HCT116 (cell line): ENCODE data around the gene LY6G6F. TPM values are rescaled to one million over a fixed set of nuclear protein-coding genes. Genes with fewer than 3 reads are reported as not detected.

Experiments used
- ATAC-seq: fragments of 200-7000 bp; cut with Tn5 transposase; 2 replicates; pipeline ENCODE4 v1.9.1; 2020; ENCODE audit warnings: mild to moderate bottlenecking, moderate library complexity
- BruUV-seq: library from RNA; stranded (reverse); fragments of 400-500 nt; replicated peaks from 2 replicates; lab custom pipeline; 2021; lab: Mats Ljungman, UMichigan
- CTCF ChIA-PET: fragments of 300-600 bp; sonication (Branson Sonifier 250); formaldehyde crosslinking; loops from one replicate; lab custom pipeline; 2021; ENCODE audit warnings: antibody characterized with exemption; lab: Charles Lee
- POLR2A ChIA-PET: fragments of 300-600, 350-600 bp; sonication (Branson Sonifier 250); formaldehyde crosslinking; loops from one replicate; lab custom pipeline; 2021; ENCODE audit warnings: antibody characterized with exemption; lab: Charles Lee
- RAD21 ChIA-PET, 2 experiments: fragments of 300-600 bp; sonication (Branson Sonifier 250); formaldehyde crosslinking; loops; one replicate each; lab custom pipeline; 2023; ENCODE audit warnings: low total read pairs in 2 of 2; ENCODE audit not compliant: uncharacterized antibody in 2 of 2, unreplicated experiment in 2 of 2, low non-redundant PET in 1 of 2; lab: Charles Lee
- DNase-seq: peaks from one replicate; pipeline ENCODE4 v3.0.0-alpha.2; 2010; ENCODE audit warnings: low read depth, low spot score
- H2AFZ ChIP-seq: fragments of 200-600 bp; shearing (Covaris generic), sonication (generic); 2 replicates; pipeline ENCODE4 v1.6.1; 2017; ENCODE audit warnings: low read depth, mixed run types, mixed read lengths, antibody characterized with exemption, low read length; ENCODE audit not compliant: poor library complexity, severe bottlenecking
- H3K27ac ChIP-seq: 2 replicates; pipeline ENCODE4 v1.5.1; 2012; ENCODE audit warnings: low read depth, low read length
- H3K27me3 ChIP-seq: fragments of 200-600 bp; sonication (generic); 2 replicates; pipeline ENCODE4 v1.6.1; 2016; ENCODE audit warnings: mixed run types, low read length, mixed read lengths; ENCODE audit not compliant: insufficient read depth
- H3K36me3 ChIP-seq, 2 experiments: fragments of 200-500 bp in 1 of 2; fragments of 200-600 bp in 1 of 2; sonication (Bioruptor generic) in 1 of 2; sonication (generic) in 1 of 2; 2 replicates each; pipeline versions ENCODE4 v1.5.1 to v1.6.1; 2014 to 2016; ENCODE audit warnings: low read length in 2 of 2, inconsistent platforms in 1 of 2, mixed read lengths in 1 of 2, mixed run types in 1 of 2; ENCODE audit not compliant: insufficient read depth in 2 of 2, control insufficient read depth in 1 of 2
- H3K4me1 ChIP-seq, 2 experiments: fragments of 200-600 bp in 1 of 2; sonication (generic) in 1 of 2; 2 replicates each; pipeline versions ENCODE4 v1.5.1 to v1.6.1; 2012 to 2017; ENCODE audit warnings: low read length in 2 of 2, inconsistent platforms in 1 of 2, mild to moderate bottlenecking in 1 of 2, mixed read lengths in 1 of 2, mixed run types in 1 of 2, moderate library complexity in 1 of 2; ENCODE audit not compliant: insufficient read depth in 2 of 2, control insufficient read depth in 1 of 2
- H3K4me2 ChIP-seq: fragments of 200-600 bp; sonication (generic); 2 replicates; pipeline ENCODE4 v1.6.1; 2017; ENCODE audit warnings: mixed run types, low read length, mixed read lengths
- H3K4me3 ChIP-seq, 2 experiments: fragments of 200-600 bp in 1 of 2; sonication (generic) in 1 of 2; replicated peaks in 1 of 2; 2 replicates each; pipeline ENCODE4 v1.5.1; 2011 to 2016; ENCODE audit warnings: low read length in 2 of 2, control low read depth in 1 of 2, low read depth in 1 of 2, mild to moderate bottlenecking in 1 of 2, mixed read lengths in 1 of 2, mixed run types in 1 of 2
- H3K79me2 ChIP-seq: fragments of 200-600 bp; sonication (generic); 2 replicates; pipeline ENCODE4 v1.6.1; 2017; ENCODE audit warnings: mild to moderate bottlenecking, mixed run types, low read length, moderate library complexity, mixed read lengths; ENCODE audit not compliant: insufficient read depth
- H3K9ac ChIP-seq: fragments of 200-600 bp; sonication (generic); 2 replicates; pipeline ENCODE4 v1.6.1; 2016; ENCODE audit warnings: low read length, mixed read lengths
- H3K9me2 ChIP-seq: fragments of 200-600 bp; sonication (generic), shearing (Covaris generic); 2 replicates; pipeline ENCODE4 v1.6.1; 2017; ENCODE audit warnings: mixed run types, mild to moderate bottlenecking, moderate library complexity; ENCODE audit not compliant: insufficient read depth
- H3K9me3 ChIP-seq, 2 experiments: fragments of 200-500 bp in 1 of 2; fragments of 200-600 bp in 1 of 2; sonication (Bioruptor generic) in 1 of 2; sonication (generic) in 1 of 2; 2 replicates each; pipeline ENCODE4 v1.6.1; 2014 to 2017; ENCODE audit warnings: low read length in 2 of 2, mixed read lengths in 2 of 2, inconsistent platforms in 1 of 2, low read depth in 1 of 2, mild to moderate bottlenecking in 1 of 2, mixed run types in 1 of 2, moderate library complexity in 1 of 2; ENCODE audit not compliant: control insufficient read depth in 1 of 2, insufficient read depth in 1 of 2
- H4K20me1 ChIP-seq: fragments of 200-600 bp; sonication (generic), shearing (Covaris generic); 2 replicates; pipeline ENCODE4 v1.6.1; 2017; ENCODE audit warnings: mixed run types, mild to moderate bottlenecking, moderate library complexity; ENCODE audit not compliant: insufficient read depth
- ATF3 ChIP-seq: IDR thresholded peaks from 2 replicates; pipeline ENCODE4 v1.6.1; 2012
- CBX3 ChIP-seq: IDR thresholded peaks from 2 replicates; pipeline ENCODE4 v1.6.1; 2012; ENCODE audit warnings: low read depth
- CEBPB ChIP-seq: IDR thresholded peaks from 2 replicates; pipeline ENCODE4 v1.6.1; 2012; ENCODE audit warnings: low read depth
- EGR1 ChIP-seq: IDR thresholded peaks from 2 replicates; pipeline ENCODE4 v1.6.1; 2012; ENCODE audit warnings: low read depth
- EZH2phosphoT487 ChIP-seq: fragments of 200-600 bp; IDR thresholded peaks from 2 replicates; pipeline ENCODE4 v1.6.1; 2018; ENCODE audit warnings: antibody characterized with exemption, borderline replicate concordance
- FOSL1 ChIP-seq: IDR thresholded peaks from 2 replicates; pipeline ENCODE4 v1.6.1; 2012; ENCODE audit warnings: low read depth
- JUND ChIP-seq: IDR thresholded peaks from 2 replicates; pipeline ENCODE4 v1.6.1; 2012
- MAX ChIP-seq: IDR thresholded peaks from 2 replicates; pipeline ENCODE4 v1.6.1; 2012
- POLR2A ChIP-seq: IDR thresholded peaks from 2 replicates; pipeline ENCODE4 v1.7.0; 2011; ENCODE audit warnings: borderline replicate concordance; ENCODE audit not compliant: insufficient read depth, insufficient read length; ENCODE audit errors: extremely low read depth
- POLR2AphosphoS5 ChIP-seq: IDR thresholded peaks from 2 replicates; pipeline ENCODE4 v1.6.1; 2011; ENCODE audit warnings: mild to moderate bottlenecking, low read depth, low read length, moderate library complexity
- REST ChIP-seq: IDR thresholded peaks from 2 replicates; pipeline ENCODE4 v1.6.1; 2012; ENCODE audit warnings: low read depth
- SIN3A ChIP-seq: IDR thresholded peaks from 2 replicates; pipeline ENCODE4 v1.6.1; 2012; ENCODE audit warnings: low read depth
- SP1 ChIP-seq: IDR thresholded peaks from 2 replicates; pipeline ENCODE4 v1.6.1; 2012; ENCODE audit warnings: low read depth
- TCF7L2 ChIP-seq: IDR thresholded peaks from 2 replicates; pipeline ENCODE4 v1.7.0; 2011; ENCODE audit warnings: borderline replicate concordance, inconsistent platforms; ENCODE audit not compliant: insufficient read depth, insufficient read length; ENCODE audit errors: extremely low read depth
- ZBTB33 ChIP-seq: IDR thresholded peaks from 2 replicates; pipeline ENCODE4 v1.6.1; 2011; ENCODE audit warnings: mild to moderate bottlenecking, low read length, moderate library complexity; ENCODE audit not compliant: insufficient replicate concordance; ENCODE audit errors: extremely low read depth
- ZFX ChIP-seq: fragments of 450-650 bp; IDR thresholded peaks from 2 replicates; pipeline ENCODE4 v1.6.1; 2017
- ZNF274 ChIP-seq: fragments of 200-500 bp; sonication (Bioruptor generic); IDR thresholded peaks from 2 replicates; pipeline ENCODE4 v1.6.1; 2014; ENCODE audit warnings: mild to moderate bottlenecking, low read depth, low read length, inconsistent platforms
- intact Hi-C: fragments of 100-400 bp; cut with micrococcal nuclease; formaldehyde crosslinking; loops from 2 replicates; pipeline ENCODE4 v1.10.0; 2022
- total RNA-seq: library from RNA; stranded (reverse); gene quantifications from one replicate; pipeline ENCODE4 v1.2.1, GENCODE V29; 2021; ENCODE audit not compliant: unreplicated experiment

Gene LY6G6F
- total RNA-seq, 1 experiment from 2014 or later: not detected

GRCh38 chr6:31744422-31744821 lies 37.8 kb downstream of the LY6G6F start:
- TF ChIP-seq ZBTB33: no peak
- no peak for TF ChIP-seq EZH2phosphoT487
- TF ChIP-seq TCF7L2: no peak
- TF ChIP-seq CBX3: no peak
- TF ChIP-seq EGR1: no peak
- TF ChIP-seq ATF3: no peak
- no peak for TF ChIP-seq POLR2A
- TF ChIP-seq REST: no peak
- no peak for TF ChIP-seq SIN3A
- no peak for TF ChIP-seq CEBPB
- TF ChIP-seq JUND: no peak
- no peak for TF ChIP-seq MAX
- TF ChIP-seq FOSL1: no peak
- TF ChIP-seq ZNF274: no peak
- no peak for TF ChIP-seq ZFX
- TF ChIP-seq POLR2AphosphoS5: no peak
- no peak for TF ChIP-seq SP1
- intact Hi-C loops: no loop called here
- ATAC-seq (no peak), DNase-seq (no peak)
- ChIA-PET RAD21 (no interaction called here), CTCF (no interaction called here), POLR2A (no interaction called here)
- Histone ChIP-seq H2AFZ (no peak overlapping the region), H3K4me1 (peaks cover 9 to 26% of the 10 kb centered on the region in 2 experiments), H3K27ac (no peak overlapping the region), H3K9ac (no peak overlapping the region), H4K20me1 (no peaks in the 10 kb centered on the region), H3K27me3 (no peaks in the 10 kb centered on the region), H3K4me2 (no peak overlapping the region), H3K9me2 (no peaks in the 10 kb centered on the region), H3K36me3 (peaks cover 18 to 45% of the 10 kb centered on the region in 2 experiments; a peak in 3 of 4 replicates), H3K79me2 (peaks cover 20% of the 10 kb centered on the region), H3K9me3 (no peaks in the 10 kb centered on the region), H3K4me3 (no peak overlapping the region)
- no TSS peak for BruUV-seq
